T-helper 22 cell (primary cell): ENCODE results near the gene IL18R1.

Source experiments
- DNase-seq: peaks from one replicate; pipeline ENCODE4 v3.0.0-alpha.2; 2020; ENCODE audit warnings: low read depth

The IL18R1 gene

GRCh38 chr2:102345329-102345920, 10.2 kb upstream of the IL18R1 start:
- DNase-seq: no peak

- no peak for DNase-seq
These were observed 9.0 kb upstream of the IL18R1 start for GRCh38 chr2:102346381-102347130.

- no peak for DNase-seq
These were observed 5.3 kb upstream of the IL18R1 start for GRCh38 chr2:102350137-102350793.

GRCh38 chr2:102356381-102356712, 751 bp downstream of the IL18R1 start:
- DNase-seq: no peak

- DNase-seq: no peak
These were observed 1.1 kb downstream of the IL18R1 start for GRCh38 chr2:102356741-102357140.

GRCh38 chr2:102357937-102358336, 2.3 kb downstream of the IL18R1 start:
- DNase-seq: no peak

GRCh38 chr2:102358496-102358895, 2.9 kb downstream of the IL18R1 start:
- DNase-seq: no peak

GRCh38 chr2:102359527-102359926, 3.9 kb downstream of the IL18R1 start:
- no peak for DNase-seq

GRCh38 chr2:102361632-102362241, 6.1 kb downstream of the IL18R1 start:
- no peak for DNase-seq

GRCh38 chr2:102365763-102366162, 10.2 kb downstream of the IL18R1 start:
- DNase-seq: no peak

- DNase-seq: no peak
These were observed 11.0 kb downstream of the IL18R1 start for GRCh38 chr2:102366406-102367112.

GRCh38 chr2:102367331-102367971, 11.9 kb downstream of the IL18R1 start:
- no peak for DNase-seq

GRCh38 chr2:102368461-102369109, 13.0 kb downstream of the IL18R1 start:
- no peak for DNase-seq

- DNase-seq: no peak
These were observed 14.3 kb downstream of the IL18R1 start for GRCh38 chr2:102369866-102370265.

GRCh38 chr2:102376052-102376591, 20.5 kb downstream of the IL18R1 start:
- DNase-seq: no peak

GRCh38 chr2:102383722-102384121, 28.1 kb downstream of the IL18R1 start:
- DNase-seq: no peak

GRCh38 chr2:102385522-102385921, 29.9 kb downstream of the IL18R1 start:
- DNase-seq: no peak

GRCh38 chr2:102386004-102386403, 30.4 kb downstream of the IL18R1 start:
- no peak for DNase-seq

GRCh38 chr2:102386867-102387541, 31.4 kb downstream of the IL18R1 start:
- DNase-seq: no peak

- no peak for DNase-seq
These were observed 32.4 kb downstream of the IL18R1 start for GRCh38 chr2:102387763-102388546.
